ENCODE data around the gene FEV.

FEV gene

GRCh38 chr2:219017201-219017931 is 32.4 kb upstream of the FEV start:
- DNase-seq (ENCODE audit: low spot score) = no peak

- DNase-seq (ENCODE audit: low spot score) = no peak
These were observed 31.7 kb upstream of the FEV start for GRCh38 chr2:219016721-219017120.

- no peak for DNase-seq (ENCODE audit: low spot score)
These were observed 25.9 kb upstream of the FEV start for GRCh38 chr2:219010873-219011272.

- peak; percentile 73 for DNase-seq (ENCODE audit: low spot score)
These were observed 25.3 kb upstream of the FEV start for GRCh38 chr2:219010162-219010756.

GRCh38 chr2:219009294-219009693 is 24.3 kb upstream of the FEV start:
- DNase-seq (ENCODE audit: low spot score) = no peak

GRCh38 chr2:219003979-219004378 is 19.0 kb upstream of the FEV start:
- DNase-seq (ENCODE audit: low spot score) = no peak

- DNase-seq (ENCODE audit: low spot score) = peak; percentile 96
These were observed 18.3 kb upstream of the FEV start for GRCh38 chr2:219003267-219003634.

GRCh38 chr2:219002395-219003266 is 17.6 kb upstream of the FEV start:
- DNase-seq (ENCODE audit: low spot score) = peak; percentile 90

GRCh38 chr2:219001577-219002394 is 16.8 kb upstream of the FEV start:
- no peak for DNase-seq (ENCODE audit: low spot score)

- DNase-seq (ENCODE audit: low spot score) = no peak
These were observed 16.2 kb upstream of the FEV start for GRCh38 chr2:219001100-219001576.

GRCh38 chr2:219000569-219000960 is 15.6 kb upstream of the FEV start:
- DNase-seq (ENCODE audit: low spot score) = no peak

GRCh38 chr2:218999881-219000568 is 15.0 kb upstream of the FEV start:
- no peak for DNase-seq (ENCODE audit: low spot score)

GRCh38 chr2:218999021-218999880 is 14.3 kb upstream of the FEV start:
- DNase-seq (ENCODE audit: low spot score) = no peak

- DNase-seq (ENCODE audit: low spot score) = no peak
These were observed 13.5 kb upstream of the FEV start for GRCh38 chr2:218998414-218999002.

GRCh38 chr2:218997731-218998130 is 12.7 kb upstream of the FEV start:
- no peak for DNase-seq (ENCODE audit: low spot score)

GRCh38 chr2:218996937-218997336 is 12.0 kb upstream of the FEV start:
- no peak for DNase-seq (ENCODE audit: low spot score)

GRCh38 chr2:218995972-218996711 is 11.2 kb upstream of the FEV start:
- peak; percentile 92 for DNase-seq (ENCODE audit: low spot score)

- no peak for DNase-seq (ENCODE audit: low spot score)
These were observed 10.6 kb upstream of the FEV start for GRCh38 chr2:218995561-218995960.

All from iPS-NIHi11 (cell line).